T-cell (primary cell): Measurements from ENCODE around the gene NFKBIB. TPM values are rescaled to one million over a fixed set of nuclear protein-coding genes. Genes with fewer than 3 reads are reported as not detected.
A peak's percentile ranks its signal among the peaks of the same experiment; 100 is the strongest.

Experiments used
- ATAC-seq, 4 experiments: fragments of 200-7000 bp in 3 of 4; fragments of 150-1000 bp in 1 of 4; cut with Tn5 transposase; replicated peaks in 1 of 4; 1 replicate in 3 of 4; 2 replicates in 1 of 4; pipeline ENCODE4 v1.10.0; 2021; ENCODE audit warnings: moderate library complexity in 3 of 4, mild to moderate bottlenecking in 2 of 4, moderate number of reproducible peaks in 1 of 4
- CTCF ChIA-PET, 2 donors: fragments of 300-600 bp; sonication (Branson Sonifier 250); formaldehyde crosslinking; loops; one replicate each; lab custom pipeline; 2022; ENCODE audit warnings: antibody characterized with exemption in 2 of 2; lab: Charles Lee
- POLR2A ChIA-PET, 2 donors: fragments of 300-600 bp; sonication (Branson Sonifier 250); formaldehyde crosslinking; loops; one replicate each; lab custom pipeline; 2022; ENCODE audit warnings: antibody characterized with exemption in 2 of 2; lab: Charles Lee
- DNase-seq, 35 experiments: peaks; one replicate each; pipeline versions ENCODE4 v3.0.0 to v3.0.0-alpha.2; 2013 to 2023
- H3K27ac ChIP-seq: one replicate; pipeline ENCODE4 v1.5.1; 2013; ENCODE audit warnings: low read length
- H3K27me3 ChIP-seq, 2 experiments: replicated peaks in 1 of 2; 1 replicate in 1 of 2; 2 replicates in 1 of 2; pipeline versions ENCODE4 v1.6.1 to v1.7.0; 2013; ENCODE audit warnings: low read length in 1 of 2, mixed read lengths in 1 of 2; ENCODE audit not compliant: control insufficient read depth in 2 of 2, insufficient read depth in 2 of 2; ENCODE audit errors: extremely low read depth in 1 of 2
- H3K36me3 ChIP-seq, 2 donors: 1 replicate in 1 of 2; 2 replicates in 1 of 2; pipeline versions ENCODE4 v1.6.1 to v1.7.0; 2013; ENCODE audit warnings: low read length in 1 of 2; ENCODE audit not compliant: control insufficient read depth in 2 of 2, insufficient read depth in 1 of 2; ENCODE audit errors: extremely low read depth in 1 of 2
- H3K4me1 ChIP-seq, 2 experiments: 1 replicate in 1 of 2; 2 replicates in 1 of 2; pipeline versions ENCODE4 v1.6.1 to v1.7.0; 2013; ENCODE audit warnings: low read length in 2 of 2, mixed read lengths in 1 of 2; ENCODE audit not compliant: insufficient read depth in 2 of 2, control insufficient read depth in 1 of 2; ENCODE audit errors: extremely low read depth in 1 of 2
- H3K4me3 ChIP-seq, 2 donors: 1 replicate in 1 of 2; 2 replicates in 1 of 2; pipeline versions ENCODE4 v1.5.1 to v1.7.0; 2013; ENCODE audit warnings: mild to moderate bottlenecking in 2 of 2, low read length in 1 of 2, moderate library complexity in 1 of 2; ENCODE audit not compliant: control insufficient read depth in 1 of 2; ENCODE audit errors: extremely low read depth in 1 of 2
- H3K9me3 ChIP-seq: 2 replicates; pipeline ENCODE4 v1.7.0; 2013
- H3K27ac Mint-ChIP-seq, 2 donors: one replicate each; pipeline ENCODE4 v1.8.0; 2020 to 2021; ENCODE audit warnings: mild to moderate bottlenecking in 2 of 2, mixed read lengths in 2 of 2
- H3K27me3 Mint-ChIP-seq, 2 donors: one replicate each; pipeline ENCODE4 v1.8.0; 2021 to 2022; ENCODE audit warnings: mixed read lengths in 2 of 2
- H3K36me3 Mint-ChIP-seq: one replicate; pipeline ENCODE4 v1.8.0; 2021; ENCODE audit warnings: mixed read lengths
- H3K4me1 Mint-ChIP-seq, 3 donors: one replicate each; pipeline ENCODE4 v1.8.0; 2020 to 2022; ENCODE audit warnings: mixed read lengths in 3 of 3, mild to moderate bottlenecking in 1 of 3
- H3K4me3 Mint-ChIP-seq, 3 donors: one replicate each; pipeline ENCODE4 v1.8.0; 2020 to 2022; ENCODE audit warnings: mild to moderate bottlenecking in 3 of 3, mixed read lengths in 3 of 3, moderate library complexity in 3 of 3
- H3K9me3 Mint-ChIP-seq, 3 donors: one replicate each; pipeline ENCODE4 v1.8.0; 2020 to 2022; ENCODE audit warnings: mixed read lengths in 3 of 3
- WGBS: methylation state at CpG from one replicate; pipeline ENCODE4 v1.1.5; 2013; ENCODE audit warnings: missing lambda C conversion rate; ENCODE audit not compliant: insufficient coverage; 5-methylcytosine and 5-hydroxymethylcytosine counted together
- total RNA-seq, 35 experiments: library from RNA in 6 of 35; stranded (reverse) in 6 of 35; fragments of 120-200 nt in 1 of 35; gene quantifications; one replicate each; pipeline versions ENCODE4 v1.2.1 to v1.2.4 and lab custom pipeline; 2013 to 2026

The NFKBIB gene
- total RNA-seq, 5 donors from 2014 or later (not counting 1 experiment from before 2014, with no cell fraction given): 31.9 to 36.8 (median 33.9) TPM

- H3K4me3 ChIP-seq: no peak overlapping the region
- no peaks in the 10 kb centered on the region for H3K36me3 Mint-ChIP-seq
- no peaks in the 10 kb centered on the region for H3K36me3 ChIP-seq
- H3K27ac ChIP-seq: no peak overlapping the region
- ATAC-seq: no peak
- peaks cover 4 to 17% (median 12%) of the 10 kb centered on the region in 3 donors for H3K4me1 Mint-ChIP-seq
- ChIA-PET POLR2A (no interaction called here), CTCF (no interaction called here)
- H3K27me3 Mint-ChIP-seq: peaks cover 14 to 24% of the 10 kb centered on the region in 2 donors
- H3K4me1 ChIP-seq: peaks cover 0 to 13% of the 10 kb centered on the region in 2 experiments
- DNase-seq: no peak
- no peak overlapping the region for H3K4me3 Mint-ChIP-seq
- no peak overlapping the region for H3K27ac Mint-ChIP-seq
- peaks cover 2 to 54% of the 10 kb centered on the region in 2 experiments for H3K27me3 ChIP-seq
- H3K9me3 Mint-ChIP-seq: no peaks in the 10 kb centered on the region
- no CpG with 5 or more reads among the region's 3 CpGs for WGBS
- no peaks in the 10 kb centered on the region for H3K9me3 ChIP-seq
Observed at GRCh38 chr19:38951187-38951586, 51.4 kb downstream of the NFKBIB start.

DNA sequence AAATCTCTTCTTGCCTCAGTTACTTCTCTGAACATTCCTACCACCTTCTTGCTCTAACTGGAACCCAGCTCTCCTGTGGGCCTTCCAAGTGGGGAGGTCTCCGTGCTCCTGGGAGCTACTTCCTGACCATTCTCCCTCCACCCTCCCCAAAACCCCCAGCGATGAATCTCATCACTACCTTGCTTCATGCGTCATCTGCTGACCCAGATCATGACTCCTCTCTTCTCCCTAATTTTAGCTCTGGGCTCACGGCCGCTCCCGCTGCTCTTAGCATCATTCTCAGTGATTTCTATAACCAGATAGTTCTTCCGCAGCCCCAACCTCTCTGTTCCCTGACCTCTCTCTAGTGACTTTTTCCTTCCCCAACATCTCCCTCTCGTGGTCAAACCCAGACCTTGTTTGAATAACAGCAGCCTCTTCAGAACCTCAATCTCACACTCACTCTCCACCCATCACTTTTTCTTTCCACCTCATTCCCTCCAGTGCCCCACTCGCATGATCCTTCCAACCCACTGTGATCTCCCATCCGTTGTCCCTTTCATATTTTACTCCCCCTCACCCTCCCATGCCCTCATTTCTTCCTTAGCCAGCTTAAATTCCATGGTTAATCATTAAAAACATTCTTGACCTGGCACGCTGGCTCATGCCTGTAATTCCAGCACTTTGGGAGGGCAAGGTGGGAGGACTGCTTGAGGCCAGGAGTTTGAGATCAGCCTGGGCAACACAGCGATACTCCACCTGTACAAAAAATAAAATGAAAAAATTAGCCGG is 52.8 kb downstream of the NFKBIB start:
- H3K4me1 Mint-ChIP-seq: peaks cover 4 to 17% (median 12%) of the 10 kb centered on the region in 3 donors
- no peak overlapping the region for H3K27ac Mint-ChIP-seq
- Histone ChIP-seq H3K4me3 (no peak overlapping the region), H3K27me3 (peaks cover 2 to 50% of the 10 kb centered on the region in 2 experiments), H3K9me3 (no peaks in the 10 kb centered on the region), H3K27ac (no peak overlapping the region), H3K4me1 (peaks cover 0 to 13% of the 10 kb centered on the region in 2 experiments), H3K36me3 (no peaks in the 10 kb centered on the region)
- H3K27me3 Mint-ChIP-seq: peaks cover 14 to 24% of the 10 kb centered on the region in 2 donors
- no peak overlapping the region for H3K4me3 Mint-ChIP-seq
- ATAC-seq (no peak), DNase-seq (peak in 13 of 35 experiments; percentile 16 to 57 (median 23))
- H3K36me3 Mint-ChIP-seq: no peaks in the 10 kb centered on the region
- 52% methylated on average over 10 of the region's 13 CpGs for WGBS
- POLR2A ChIA-PET: no interaction called here
- CTCF ChIA-PET: interaction anchor here in 1 of 2 donors (1.1 kb wide), 1 partner anchor 550 kb away, joined by 3 read pairs; the partner anchor contains the start of gene FAM98C
- no peaks in the 10 kb centered on the region for H3K9me3 Mint-ChIP-seq

DNA sequence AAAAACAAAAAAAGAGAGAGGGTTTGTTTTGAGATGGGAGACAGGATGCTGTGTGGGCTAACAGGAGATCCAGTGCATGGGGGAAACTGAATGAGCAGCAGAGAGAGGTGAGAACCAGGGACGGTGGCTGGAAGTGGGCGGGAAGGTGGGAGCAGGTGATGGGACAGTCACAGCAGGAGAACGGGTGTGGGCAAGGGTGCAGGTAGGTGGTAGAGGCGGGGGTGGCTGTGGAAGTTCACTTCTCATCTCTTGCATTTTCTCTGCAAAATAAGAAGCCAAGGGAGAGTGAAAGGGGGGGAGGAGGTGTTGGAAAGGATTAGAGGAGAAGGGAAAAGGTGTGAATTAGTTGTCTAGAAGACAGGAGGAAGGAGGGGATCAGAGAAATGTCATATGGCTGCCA is 53.9 kb downstream of the NFKBIB start:
- POLR2A ChIA-PET: no interaction called here
- Mint-ChIP-seq H3K27ac (no peak overlapping the region), H3K9me3 (no peaks in the 10 kb centered on the region), H3K36me3 (no peaks in the 10 kb centered on the region), H3K4me3 (no peak overlapping the region), H3K4me1 (peaks cover 4 to 17% (median 12%) of the 10 kb centered on the region in 3 donors), H3K27me3 (peaks cover 14 to 24% of the 10 kb centered on the region in 2 donors)
- no peaks in the 10 kb centered on the region for H3K9me3 ChIP-seq
- no peak overlapping the region for H3K4me3 ChIP-seq
- CTCF ChIA-PET: interaction anchor here in 1 of 2 donors (0.8 kb wide), 1 partner anchor 17 kb away, joined by 4 read pairs; no protein-coding TSS in a partner anchor
- no peak overlapping the region for H3K27ac ChIP-seq
- H3K36me3 ChIP-seq: no peaks in the 10 kb centered on the region
- ATAC-seq (no peak), DNase-seq (no peak)
- peaks cover 2 to 53% of the 10 kb centered on the region in 2 experiments for H3K27me3 ChIP-seq
- H3K4me1 ChIP-seq: peaks cover 0 to 13% of the 10 kb centered on the region in 2 experiments
- 51% methylated on average over 4 of the region's 4 CpGs for WGBS

DNA sequence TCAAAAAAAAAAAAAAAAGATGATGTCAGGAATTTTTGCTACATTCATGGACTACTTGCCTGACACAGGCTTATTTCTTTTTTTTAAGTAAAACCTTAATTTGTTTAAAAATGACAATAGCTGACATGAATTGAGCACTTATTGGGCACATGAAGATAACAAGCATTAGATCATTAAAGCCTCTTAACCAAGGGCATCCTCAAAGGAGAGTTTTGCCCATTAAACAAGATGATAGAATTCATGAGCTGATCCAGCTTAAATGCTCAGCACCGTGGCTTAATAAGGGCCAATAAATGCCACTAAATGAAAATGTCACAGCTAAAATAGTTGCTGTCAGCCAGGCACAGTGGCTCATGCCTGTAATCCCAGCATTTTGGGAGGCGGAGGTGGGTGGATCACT is 56.5 kb downstream of the NFKBIB start:
- Histone ChIP-seq H3K4me3 (no peak overlapping the region), H3K9me3 (no peaks in the 10 kb centered on the region), H3K27ac (no peak overlapping the region), H3K4me1 (no peaks in the 10 kb centered on the region), H3K36me3 (no peaks in the 10 kb centered on the region), H3K27me3 (peaks cover 2 to 45% of the 10 kb centered on the region in 2 experiments)
- ChIA-PET CTCF (interaction anchor here in 1 of 2 donors (0.6 kb wide), 1 partner anchor 50 kb away, joined by 5 read pairs; no protein-coding TSS in a partner anchor), POLR2A (interaction anchor here in 1 of 2 donors (0.5 kb wide), 1 partner anchor 214 kb away, joined by 6 read pairs; no protein-coding TSS in a partner anchor)
- 80% methylated on average over 1 of the region's 2 CpGs for WGBS
- peaks cover 14 to 22% of the 10 kb centered on the region in 2 donors for H3K27me3 Mint-ChIP-seq
- H3K27ac Mint-ChIP-seq: no peak overlapping the region
- no peaks in the 10 kb centered on the region for H3K36me3 Mint-ChIP-seq
- DNase-seq (no peak), ATAC-seq (no peak)
- peaks cover 0 to 7% (median 5%) of the 10 kb centered on the region in 3 donors for H3K4me1 Mint-ChIP-seq
- H3K9me3 Mint-ChIP-seq: no peaks in the 10 kb centered on the region
- H3K4me3 Mint-ChIP-seq: no peak overlapping the region

GRCh38 chr19:38958301-38958700 is 58.5 kb downstream of the NFKBIB start:
- H3K4me1 Mint-ChIP-seq: peaks cover 4 to 8% (median 6%) of the 10 kb centered on the region in 3 donors

More at GRCh38 chr19:38958301-38958700, 58.5 kb downstream of the NFKBIB start:
- Mint-ChIP-seq H3K27me3 (peaks cover 7 to 17% of the 10 kb centered on the region in 2 donors), H3K36me3 (no peaks in the 10 kb centered on the region), H3K27ac (no peak overlapping the region), H3K4me3 (no peak overlapping the region), H3K9me3 (no peaks in the 10 kb centered on the region)
- H3K27ac ChIP-seq: no peak overlapping the region
- peaks cover 0 to 35% of the 10 kb centered on the region in 2 experiments for H3K27me3 ChIP-seq
- ChIA-PET CTCF (interaction anchor here in 1 of 2 donors (0.6 kb wide), 1 partner anchor 1606 kb away, joined by 3 read pairs; no protein-coding TSS in a partner anchor), POLR2A (no interaction called here)
- peaks cover 0 to 7% of the 10 kb centered on the region in 2 experiments for H3K4me1 ChIP-seq
- WGBS: 33% methylated on average over 1 of the region's 2 CpGs
- DNase-seq (no peak), ATAC-seq (no peak)
- H3K36me3 ChIP-seq: no peaks in the 10 kb centered on the region
- no peaks in the 10 kb centered on the region for H3K9me3 ChIP-seq
- H3K4me3 ChIP-seq: no peak overlapping the region
